Middle frontal gyrus (tissue), 1 donor: Measurements from ENCODE around the gene ZNF468.
"Not testable (repeated sequence)": the region's sequence is repeated elsewhere in the genome, so short reads cannot be mapped to it uniquely, and the experiment has no call there.

Experiments
- DNase-seq: peaks from one replicate; pipeline ENCODE4 v3.0.0-alpha.2; 2015; ENCODE audit warnings: low spot score; ENCODE audit errors: extremely low spot score

ZNF468 gene

GRCh38 chr19:52829866-52830265, 27.6 kb downstream of the ZNF468 start:
- DNase-seq, result not testable (repeated sequence)

- DNase-seq, result no peak
Measured at GRCh38 chr19:52825765-52826164, 31.7 kb downstream of the ZNF468 start.

- no peak for DNase-seq
Measured at GRCh38 chr19:52823676-52824075, 33.7 kb downstream of the ZNF468 start.

- DNase-seq, result peak; percentile 6
Measured at GRCh38 chr19:52821204-52821960, 36.0 kb downstream of the ZNF468 start, which contains the start of gene ZNF28. Gene ZNF28 (minus strand): TSS chr19:52821633. CDS start chr19:52817958, 3,675 bp downstream.

- not testable (repeated sequence) for DNase-seq
Measured at GRCh38 chr19:52820472-52821203, 36.8 kb downstream of the ZNF468 start.

GRCh38 chr19:52809801-52810200, 47.6 kb downstream of the ZNF468 start:
- DNase-seq, result no peak

GRCh38 chr19:52799950-52800640, 57.3 kb downstream of the ZNF468 start:
- not testable (repeated sequence) for DNase-seq

GRCh38 chr19:52789440-52789839, 68.0 kb downstream of the ZNF468 start:
- DNase-seq, result no peak
